GM12891 (cell line): Measurements from ENCODE around the gene HAND1.

ENCODE experiments used
- DNase-seq: peaks from one replicate; pipeline ENCODE4 v3.0.0; 2011; ENCODE audit warnings: low spot score; ENCODE audit not compliant: insufficient read length
- FAIRE-seq: peaks from 2 replicates; lab custom pipeline; 2011; peaks lifted over from hg19 to GRCh38; lab: Jason Lieb, UNC
- PAX5 ChIP-seq: IDR thresholded peaks from 2 replicates; pipeline ENCODE4 v1.6.1; 2011; ENCODE audit warnings: low read length, moderate library complexity, mild to moderate bottlenecking; ENCODE audit not compliant: insufficient read depth, severe bottlenecking
- POLR2A ChIP-seq: IDR thresholded peaks from 2 replicates; pipeline ENCODE4 v1.6.1; 2011; ENCODE audit warnings: low read depth, low read length, control low read depth
- POLR2AphosphoS5 ChIP-seq: IDR thresholded peaks from 2 replicates; pipeline ENCODE4 v1.6.1; 2011; ENCODE audit warnings: low read depth, low read length, control low read depth
- POU2F2 ChIP-seq: IDR thresholded peaks from 2 replicates; pipeline ENCODE4 v1.6.1; 2011; ENCODE audit warnings: low read depth, mild to moderate bottlenecking, control low read depth, low read length, moderate library complexity
- SPI1 ChIP-seq: IDR thresholded peaks from 2 replicates; pipeline ENCODE4 v1.6.1; 2011; ENCODE audit warnings: low read depth, low read length, control low read depth
- TAF1 ChIP-seq: IDR thresholded peaks from 2 replicates; pipeline ENCODE4 v1.6.1; 2011; ENCODE audit warnings: low read depth, low read length, control low read depth

HAND1 gene

DNA sequence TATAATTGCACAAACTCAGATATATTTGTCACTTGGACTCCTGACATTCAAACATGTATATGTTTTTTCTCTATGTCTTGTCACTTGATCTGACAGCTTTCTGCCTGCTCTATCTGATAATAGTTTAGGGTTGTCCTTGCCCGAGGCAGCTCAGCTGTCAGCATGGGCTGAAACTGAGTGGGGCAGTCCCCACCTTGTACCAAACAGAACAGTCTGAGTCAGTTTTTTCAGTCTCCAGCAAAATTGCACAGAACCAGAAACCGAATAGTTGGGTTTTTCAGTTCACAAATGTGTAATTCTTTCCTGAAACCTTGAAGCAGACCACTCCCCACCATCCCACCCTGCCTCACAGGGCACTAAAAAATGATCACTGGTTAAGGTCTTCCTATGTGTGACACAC is 9.5 kb upstream of the HAND1 start:
- DNase-seq (peak; percentile 62), FAIRE-seq (peak; percentile 98)
- TF ChIP-seq TAF1 (no peak), PAX5 (no peak), POLR2AphosphoS5 (no peak), SPI1 (no peak), POLR2A (no peak), POU2F2 (no peak)

DNA sequence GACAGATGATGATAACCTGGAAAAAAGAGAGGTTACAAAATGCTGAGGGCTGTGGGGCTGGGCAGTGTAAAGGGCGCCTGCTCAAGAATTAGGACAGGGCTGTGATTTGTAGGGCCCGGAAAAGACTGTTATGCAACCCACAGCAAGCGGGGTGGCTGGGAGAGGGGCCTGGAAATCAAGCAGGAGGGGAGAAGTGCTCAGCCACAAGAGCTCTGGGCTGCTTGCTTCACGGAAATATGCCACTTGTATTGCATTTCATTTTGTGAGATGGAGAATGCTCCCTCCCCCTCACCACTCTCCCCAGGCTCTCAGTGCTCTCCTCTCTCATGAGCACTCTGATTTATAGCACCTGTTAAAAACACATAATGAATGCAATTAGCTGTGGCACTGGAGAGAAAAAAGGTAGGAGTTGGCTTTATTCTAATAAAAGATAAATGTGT is 8.4 kb upstream of the HAND1 start:
- DNase-seq (no peak), FAIRE-seq (peak; percentile 66)
- TF ChIP-seq POU2F2 (no peak), PAX5 (no peak), SPI1 (no peak), TAF1 (no peak), POLR2A (no peak), POLR2AphosphoS5 (no peak)

DNA sequence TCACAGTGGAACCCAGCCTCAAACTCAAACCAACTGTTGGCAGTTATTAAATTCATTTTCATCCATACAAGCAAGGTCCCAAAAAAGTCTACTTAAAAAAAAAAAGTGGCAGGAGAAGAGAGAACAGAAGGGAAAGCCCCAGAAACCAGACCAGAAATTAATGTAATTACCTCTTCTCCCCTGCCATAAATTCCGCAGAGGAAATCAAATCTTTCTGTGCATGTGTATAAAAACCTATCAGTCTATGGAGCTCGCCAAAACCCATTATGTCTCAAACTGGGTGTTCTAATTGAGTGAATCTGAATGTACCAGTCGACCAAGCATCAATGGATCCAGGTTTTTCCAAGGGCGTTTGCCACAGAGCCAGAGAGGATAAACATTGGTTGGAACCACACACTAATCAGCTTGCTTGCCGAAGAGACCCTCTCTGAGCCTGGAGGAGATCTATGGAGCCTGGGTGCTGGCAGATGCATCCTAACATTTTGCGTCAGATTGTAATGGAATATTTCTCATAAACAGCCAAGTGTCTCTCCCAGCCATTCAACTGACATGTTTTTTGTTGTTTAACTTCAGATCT is 7.9 kb upstream of the HAND1 start:
- DNase-seq (no peak), FAIRE-seq (peak; percentile 31)
- no peak for TF ChIP-seq POLR2A
- no peak for TF ChIP-seq SPI1
- no peak for TF ChIP-seq PAX5
- TF ChIP-seq POU2F2 = no peak
- no peak for TF ChIP-seq POLR2AphosphoS5
- no peak for TF ChIP-seq TAF1

DNA sequence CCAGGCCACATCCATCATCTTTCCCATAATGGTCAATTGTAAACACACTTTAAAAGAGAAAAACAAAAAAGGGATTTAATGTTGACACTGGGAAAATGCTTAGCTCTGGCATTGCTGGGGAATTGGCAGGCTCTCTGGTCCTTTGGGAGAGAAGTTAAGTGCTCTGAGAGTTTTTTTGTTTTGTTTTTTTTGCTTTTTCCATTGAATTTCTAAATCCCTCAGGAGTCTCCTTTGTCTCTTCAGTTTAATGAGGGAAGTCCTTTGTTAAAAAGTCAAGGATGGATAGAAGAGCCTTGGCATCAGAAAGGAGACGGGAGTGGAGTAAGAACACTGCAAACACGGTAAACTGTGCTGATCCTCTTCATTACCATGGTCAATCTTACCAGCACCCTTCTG is 7.1 kb upstream of the HAND1 start:
- no peak for DNase-seq
- FAIRE-seq = no peak
- TF ChIP-seq POLR2AphosphoS5 (no peak), POU2F2 (no peak), TAF1 (no peak), PAX5 (no peak), SPI1 (no peak), POLR2A (no peak)

DNA sequence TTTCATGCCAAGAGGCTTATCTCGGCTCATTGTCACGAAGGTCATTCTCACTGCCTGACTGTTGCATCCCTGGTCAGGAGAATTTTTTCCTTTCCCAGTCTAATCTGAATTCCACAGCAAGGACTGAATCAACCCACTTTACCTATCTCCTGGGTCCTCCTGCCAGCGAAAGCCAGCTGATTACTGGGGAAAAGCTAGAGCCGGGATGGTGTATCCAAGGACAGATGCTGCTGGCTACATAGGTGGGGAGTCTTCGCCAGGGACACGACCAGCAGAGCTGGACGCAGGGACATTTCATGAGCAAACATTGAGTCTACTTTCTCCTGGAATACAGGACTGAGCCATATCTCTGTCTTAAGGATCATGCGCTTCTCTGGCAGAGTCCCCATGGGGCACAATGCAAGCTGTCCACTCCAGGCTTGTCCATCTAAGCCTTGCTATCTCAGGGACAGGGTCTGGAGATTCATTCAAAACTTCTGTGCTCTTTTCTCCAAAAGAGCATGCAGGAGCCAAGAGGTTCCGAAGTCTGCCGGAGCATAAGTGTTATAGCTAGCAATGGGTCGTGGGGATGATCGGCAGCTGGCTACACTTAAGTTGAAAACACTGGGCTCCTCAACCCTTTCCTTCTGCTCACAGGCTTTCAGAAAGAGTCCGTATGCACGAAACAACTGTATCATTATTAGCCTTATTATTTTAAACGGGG is 6.5 kb upstream of the HAND1 start:
- TF ChIP-seq TAF1 (no peak), POLR2AphosphoS5 (no peak), SPI1 (no peak), POU2F2 (no peak), PAX5 (no peak), POLR2A (no peak)
- DNase-seq = no peak
- peak; percentile 51 for FAIRE-seq

DNA sequence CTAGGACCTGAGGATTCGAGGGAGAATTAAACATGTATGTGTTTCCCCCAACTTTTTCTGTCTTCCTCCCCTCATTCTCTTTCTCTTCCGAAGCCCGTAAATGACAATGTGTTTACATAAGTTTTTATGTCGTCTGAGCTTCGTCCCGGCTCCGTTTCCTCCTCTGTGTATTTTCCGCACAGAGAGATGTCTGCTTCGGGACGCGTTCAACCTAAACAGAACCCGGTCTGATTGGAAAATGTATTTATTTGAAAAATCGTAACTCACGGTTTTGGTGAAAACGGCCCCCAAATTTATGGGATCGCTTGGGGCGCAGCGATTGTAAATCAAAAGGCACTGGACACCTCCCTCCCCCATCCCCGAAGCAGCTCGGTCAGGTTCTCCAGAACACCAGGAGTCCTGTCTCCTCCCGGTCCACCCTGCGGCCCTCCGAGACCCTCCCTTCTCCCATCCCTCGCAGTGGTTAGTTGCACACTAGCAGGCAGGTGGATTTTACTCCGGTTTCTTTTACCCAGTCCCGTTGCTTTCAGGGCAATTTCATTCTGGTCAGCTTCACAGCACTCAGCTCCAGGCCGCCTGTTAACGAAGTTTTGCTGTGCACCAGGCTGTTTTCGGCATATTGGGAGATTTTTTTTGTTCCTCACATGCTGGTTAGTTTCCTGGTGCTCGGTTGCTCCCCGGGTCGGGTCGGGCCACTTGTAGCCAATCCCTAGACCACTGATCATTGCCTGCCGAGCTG is 5.8 kb upstream of the HAND1 start:
- TF ChIP-seq POLR2A = no peak
- TF ChIP-seq POU2F2 = no peak
- TF ChIP-seq PAX5 = no peak
- no peak for TF ChIP-seq POLR2AphosphoS5
- no peak for TF ChIP-seq TAF1
- TF ChIP-seq SPI1 = no peak
- DNase-seq (no peak), FAIRE-seq (peak; percentile 5)

DNA sequence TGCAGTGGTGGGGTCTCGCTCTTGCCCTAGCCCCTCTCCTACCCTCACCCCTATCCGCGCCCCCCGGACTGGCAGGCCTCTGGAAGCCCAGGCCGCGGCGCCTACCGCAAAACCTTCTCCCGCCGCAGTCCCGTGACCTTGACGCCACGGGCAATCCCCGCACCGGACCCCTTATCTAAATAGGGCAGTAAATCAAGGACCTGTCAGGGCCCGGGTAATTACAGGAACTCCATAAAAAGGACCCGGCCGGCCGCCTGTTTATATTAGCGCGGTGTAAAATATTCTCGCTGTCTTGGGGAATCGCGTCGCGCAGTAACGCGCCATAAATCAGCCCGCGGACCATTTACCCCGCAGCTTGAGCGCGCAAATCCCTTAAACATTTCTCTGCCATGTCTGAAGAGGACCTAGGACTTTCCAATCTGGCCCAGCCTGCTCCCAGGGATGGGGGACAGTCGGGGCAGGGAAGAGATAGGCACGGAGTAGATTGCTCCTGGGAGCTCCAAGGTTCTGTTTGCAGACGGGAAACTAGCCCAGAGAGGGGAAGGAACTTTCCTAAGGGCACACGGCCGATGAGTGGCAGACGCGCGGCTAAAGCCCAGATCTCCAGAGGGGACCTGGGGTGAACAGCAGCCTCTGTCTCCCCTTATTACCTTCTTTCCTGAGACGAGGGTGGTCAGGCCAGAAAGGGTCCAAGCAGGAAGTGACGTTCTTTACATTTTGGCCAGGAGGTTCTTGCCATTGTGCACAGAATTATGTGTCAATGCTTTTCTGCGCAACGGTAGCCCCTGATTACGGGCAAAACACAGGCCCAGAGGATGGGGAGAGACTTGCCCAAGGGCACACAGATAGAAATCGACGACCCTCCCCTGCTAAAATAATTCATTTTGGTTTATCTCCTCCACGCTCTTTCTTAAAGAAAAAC is 4.8 kb upstream of the HAND1 start:
- no peak for DNase-seq
- FAIRE-seq = no peak
- no peak for TF ChIP-seq POLR2A
- TF ChIP-seq PAX5 = no peak
- no peak for TF ChIP-seq POU2F2
- TF ChIP-seq POLR2AphosphoS5 = no peak
- TF ChIP-seq SPI1 = no peak

DNA sequence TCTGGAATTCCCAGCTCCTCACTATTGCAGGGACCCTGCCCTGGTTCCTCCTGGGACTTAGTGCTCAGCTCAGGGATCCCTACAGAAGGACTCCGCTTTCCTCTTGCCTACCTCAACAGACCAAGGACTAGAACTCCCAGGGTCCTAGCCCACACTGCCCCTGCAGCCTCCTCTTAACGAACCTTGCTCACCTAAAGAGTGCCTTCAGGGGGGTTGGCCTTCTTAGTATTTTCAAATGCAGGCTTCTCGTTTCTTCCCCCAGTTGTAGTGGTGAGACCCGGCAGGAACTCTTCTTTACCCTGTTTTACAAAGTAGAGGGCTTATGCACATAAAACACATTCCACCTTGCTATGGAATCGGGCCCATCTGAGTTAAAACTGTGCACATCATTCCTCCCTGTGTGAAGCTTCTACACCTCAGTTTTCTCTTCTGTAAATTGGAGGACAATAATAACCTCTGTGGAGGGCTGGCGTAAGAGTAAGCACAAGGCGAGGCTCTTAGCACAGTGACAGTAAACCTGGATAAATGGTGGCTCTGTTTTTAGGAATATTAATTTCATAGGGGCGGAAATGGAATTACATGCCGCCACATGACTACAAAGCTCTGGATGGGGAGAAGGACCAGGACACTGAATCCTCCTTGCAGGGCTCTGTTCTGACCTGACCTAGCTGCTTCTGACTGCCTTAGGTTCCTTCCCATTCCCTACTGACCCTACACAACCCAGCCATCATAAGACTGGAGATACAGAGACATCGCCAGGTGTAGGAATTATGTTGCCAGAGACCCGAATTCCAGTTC is 3.8 kb upstream of the HAND1 start:
- TF ChIP-seq PAX5 (no peak), POLR2AphosphoS5 (no peak)
- DNase-seq = no peak
- no peak for FAIRE-seq

DNA sequence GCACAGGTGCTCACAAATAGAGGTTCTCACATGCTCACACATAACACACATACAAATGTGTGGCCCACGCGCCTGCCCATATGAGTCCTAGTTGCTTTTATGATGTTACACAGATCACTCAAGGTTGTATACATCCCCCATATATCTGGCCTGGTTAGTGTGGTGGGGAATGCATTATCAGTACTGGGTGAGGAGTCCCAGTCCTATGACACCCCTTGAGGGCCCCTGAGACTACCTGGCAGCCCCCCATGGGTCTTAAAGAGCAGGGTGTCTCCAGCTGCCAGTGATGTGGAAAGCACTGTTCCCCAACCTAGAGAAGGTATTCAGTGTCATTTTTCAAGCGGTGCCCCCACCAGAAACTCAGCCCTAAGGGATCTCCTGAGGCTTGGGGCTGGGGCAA is 2.8 kb upstream of the HAND1 start:
- TF ChIP-seq POLR2AphosphoS5 (no peak), POLR2A (no peak), PAX5 (no peak), SPI1 (no peak), TAF1 (no peak), POU2F2 (no peak)
- DNase-seq (no peak), FAIRE-seq (no peak)
